ENCODE measurements around the gene ZNF93. TPM values are rescaled to one million over a fixed set of nuclear protein-coding genes. Genes with fewer than 3 reads are reported as not detected.
"Not testable (repeated sequence)": the region's sequence is repeated elsewhere in the genome, so short reads cannot be mapped to it uniquely, and the experiment has no call there.

Gene ZNF93
- total RNA-seq, 1 donor from 2014 or later = 4.2 TPM

DNA sequence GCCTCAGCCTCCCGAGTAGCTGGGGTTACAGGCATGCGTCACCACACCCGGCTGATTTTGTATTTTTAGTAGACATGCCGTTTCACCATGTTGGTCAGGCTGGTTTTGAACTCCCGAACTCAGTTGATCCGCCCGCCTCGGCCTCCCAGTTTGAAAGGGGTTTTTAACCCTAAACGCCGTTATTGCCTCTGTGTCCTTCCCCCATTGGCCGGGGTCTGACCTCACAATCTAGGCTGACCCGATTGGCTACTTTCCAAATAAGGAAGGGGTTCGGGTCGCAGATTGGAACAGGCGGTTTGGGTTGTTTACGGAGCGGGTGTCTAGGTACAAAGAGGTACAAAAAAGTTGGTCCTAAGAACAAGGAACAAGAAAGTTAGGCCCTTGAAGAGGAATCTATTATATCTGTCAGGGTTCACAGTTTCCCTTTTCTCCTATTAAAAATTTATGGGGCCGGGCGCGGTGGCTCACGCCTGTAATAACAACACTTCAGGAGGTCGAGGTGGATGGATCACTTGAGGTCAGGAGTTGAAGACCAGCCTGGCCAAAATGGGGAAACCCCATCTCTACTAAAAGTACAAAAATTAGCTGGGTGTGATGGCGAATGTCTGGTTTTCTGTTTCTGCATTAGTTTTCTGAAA lies 34.0 kb upstream of the ZNF93 start:
- H3K4me1 ChIP-seq = peaks cover 40% of the 10 kb centered on the region
- TF ChIP-seq POLR2A (IDR thresholded peaks at IDR 0.05) = no peak
- TF ChIP-seq, protein P1, sequence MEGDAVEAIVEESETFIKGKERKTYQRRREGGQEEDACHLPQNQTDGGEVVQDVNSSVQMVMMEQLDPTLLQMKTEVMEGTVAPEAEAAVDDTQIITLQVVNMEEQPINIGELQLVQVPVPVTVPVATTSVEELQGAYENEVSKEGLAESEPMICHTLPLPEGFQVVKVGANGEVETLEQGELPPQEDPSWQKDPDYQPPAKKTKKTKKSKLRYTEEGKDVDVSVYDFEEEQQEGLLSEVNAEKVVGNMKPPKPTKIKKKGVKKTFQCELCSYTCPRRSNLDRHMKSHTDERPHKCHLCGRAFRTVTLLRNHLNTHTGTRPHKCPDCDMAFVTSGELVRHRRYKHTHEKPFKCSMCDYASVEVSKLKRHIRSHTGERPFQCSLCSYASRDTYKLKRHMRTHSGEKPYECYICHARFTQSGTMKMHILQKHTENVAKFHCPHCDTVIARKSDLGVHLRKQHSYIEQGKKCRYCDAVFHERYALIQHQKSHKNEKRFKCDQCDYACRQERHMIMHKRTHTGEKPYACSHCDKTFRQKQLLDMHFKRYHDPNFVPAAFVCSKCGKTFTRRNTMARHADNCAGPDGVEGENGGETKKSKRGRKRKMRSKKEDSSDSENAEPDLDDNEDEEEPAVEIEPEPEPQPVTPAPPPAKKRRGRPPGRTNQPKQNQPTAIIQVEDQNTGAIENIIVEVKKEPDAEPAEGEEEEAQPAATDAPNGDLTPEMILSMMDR (IDR thresholded peaks at IDR 0.05) = no peak
- no peak for TF ChIP-seq POLR2AphosphoS5 (IDR thresholded peaks at IDR 0.05; ENCODE audit: insufficient read depth in 1 of 2, low read depth in 1 of 2)
- peak overlapping the region; percentile 81 to 95 for H3K4me3 ChIP-seq
- peak overlapping the region; percentile 95 for H3K27ac ChIP-seq
- H3K9me3 ChIP-seq = no peaks in the 10 kb centered on the region
- DNase-seq (ENCODE audit: extremely low spot score in 2 of 2) = no peak
- H3K36me3 ChIP-seq = no peaks in the 10 kb centered on the region
- intact Hi-C loops (cut with DNase I) = no loop called here
- H3K27me3 ChIP-seq = no peaks in the 10 kb centered on the region

DNA sequence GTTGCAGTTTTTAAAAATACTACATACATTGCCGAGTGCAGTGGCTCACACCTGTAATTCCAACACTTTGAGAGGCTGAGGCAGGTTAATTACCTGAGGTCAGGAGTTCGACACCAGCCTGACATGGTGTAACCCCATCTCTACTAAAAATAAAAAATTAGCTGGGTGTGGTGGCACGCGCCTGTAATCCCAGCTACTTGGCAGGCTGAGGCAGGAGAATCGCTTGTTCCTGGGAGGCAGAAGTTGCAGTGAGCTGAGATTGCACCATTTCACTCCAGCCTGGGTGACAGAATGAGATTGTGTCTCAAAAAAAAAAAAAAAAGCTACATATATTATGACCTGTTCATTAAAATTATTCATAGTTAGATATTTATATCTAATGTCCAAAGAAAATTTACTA lies 30.7 kb upstream of the ZNF93 start:
- intact Hi-C loops (cut with DNase I); H3K36me3 ChIP-seq; H3K9me3 ChIP-seq; H3K27ac ChIP-seq; DNase-seq (ENCODE audit: extremely low spot score in 2 of 2); H3K4me3 ChIP-seq; H3K27me3 ChIP-seq: not testable (repeated sequence)
- H3K4me1 ChIP-seq = peaks cover 42% of the 10 kb centered on the region

DNA sequence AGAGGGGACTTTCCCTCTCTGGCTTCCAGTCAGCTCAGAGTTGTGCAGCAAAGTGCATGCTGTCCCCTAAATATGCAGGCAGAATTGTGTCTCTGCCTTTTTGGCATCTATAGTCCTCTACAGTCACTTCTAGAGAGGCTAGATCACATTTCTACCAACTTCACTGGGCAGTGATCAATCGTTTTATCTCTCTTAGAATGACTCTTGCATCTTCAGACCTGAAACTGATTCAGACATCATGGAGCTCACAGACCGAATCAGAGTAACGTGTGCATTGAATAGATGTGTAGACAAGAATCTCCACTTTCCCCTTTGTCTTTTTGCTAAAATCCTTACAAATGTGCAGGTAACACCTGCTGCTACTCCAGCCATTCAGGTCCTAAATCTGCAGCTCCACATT lies 28.8 kb upstream of the ZNF93 start:
- intact Hi-C loops (cut with DNase I) = no loop called here
- Histone ChIP-seq H3K36me3 (no peaks in the 10 kb centered on the region), H3K27ac (no peak overlapping the region), H3K4me1 (peaks cover 38% of the 10 kb centered on the region), H3K9me3 (no peaks in the 10 kb centered on the region), H3K4me3 (no peak overlapping the region), H3K27me3 (no peaks in the 10 kb centered on the region)
- TF ChIP-seq, protein P1 (IDR thresholded peaks at IDR 0.05) = no peak
- TF ChIP-seq POLR2A (IDR thresholded peaks at IDR 0.05) (no peak), POLR2AphosphoS5 (IDR thresholded peaks at IDR 0.05; ENCODE audit: insufficient read depth in 1 of 2, low read depth in 1 of 2) (no peak)
- DNase-seq (ENCODE audit: extremely low spot score in 2 of 2) = no peak

DNA sequence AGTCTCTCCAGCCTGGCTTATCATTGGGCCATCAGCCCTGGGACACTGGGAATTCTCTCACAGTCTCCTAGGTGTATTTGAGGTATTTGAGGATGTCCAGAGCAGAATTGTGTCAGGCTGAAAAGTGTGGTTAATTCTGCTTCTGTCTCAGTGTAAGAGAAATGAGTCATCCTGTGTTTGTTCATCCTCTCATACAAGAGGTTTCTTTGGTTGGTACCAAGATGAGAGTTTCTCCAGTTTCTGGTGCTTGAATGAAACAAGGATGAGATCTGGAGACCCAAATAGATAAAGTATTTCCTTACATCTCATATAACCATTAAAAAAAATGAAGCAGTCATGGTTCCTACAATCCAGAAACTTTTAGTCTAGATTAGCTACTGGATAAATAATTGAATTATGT lies 27.4 kb upstream of the ZNF93 start:
- Histone ChIP-seq H3K27me3 (no peaks in the 10 kb centered on the region), H3K9me3 (no peaks in the 10 kb centered on the region), H3K4me1 (peaks cover 26% of the 10 kb centered on the region), H3K27ac (no peak overlapping the region), H3K4me3 (no peak overlapping the region), H3K36me3 (no peaks in the 10 kb centered on the region)
- no peak for DNase-seq (ENCODE audit: extremely low spot score in 2 of 2)
- intact Hi-C loops (cut with DNase I) = no loop called here
- TF ChIP-seq POLR2A (IDR thresholded peaks at IDR 0.05) (no peak), POLR2AphosphoS5 (IDR thresholded peaks at IDR 0.05; ENCODE audit: insufficient read depth in 1 of 2, low read depth in 1 of 2) (no peak)
- TF ChIP-seq, protein P1 (IDR thresholded peaks at IDR 0.05) = no peak

DNA sequence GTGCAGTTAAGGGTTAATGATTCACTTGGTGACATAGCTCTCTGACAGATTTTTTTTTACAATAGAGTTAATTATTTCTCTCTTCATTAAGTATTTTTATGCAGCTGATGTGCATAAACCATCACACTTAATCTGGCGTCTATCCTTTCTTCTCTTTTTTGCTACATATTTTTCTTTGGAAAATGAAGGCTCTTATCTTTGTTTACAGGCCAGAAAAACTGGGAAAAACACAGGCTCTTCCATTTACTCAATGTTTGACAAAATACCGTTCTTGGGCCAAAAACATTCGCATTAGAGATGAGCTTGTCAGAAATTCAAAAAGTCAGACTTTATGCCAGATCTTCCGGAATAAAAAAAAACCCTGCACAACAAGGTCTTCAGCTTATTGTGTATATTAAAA lies 23.0 kb upstream of the ZNF93 start:
- Histone ChIP-seq H3K9me3 (no peaks in the 10 kb centered on the region), H3K4me3 (no peak overlapping the region), H3K4me1 (no peaks in the 10 kb centered on the region), H3K27ac (no peak overlapping the region), H3K27me3 (no peaks in the 10 kb centered on the region), H3K36me3 (peaks cover 0 to 14% of the 10 kb centered on the region in 2 donors)
- intact Hi-C loops (cut with DNase I) = no loop called here
- DNase-seq (ENCODE audit: extremely low spot score in 2 of 2) = no peak
- TF ChIP-seq, protein P1 (IDR thresholded peaks at IDR 0.05) = no peak
- TF ChIP-seq POLR2AphosphoS5 (IDR thresholded peaks at IDR 0.05; ENCODE audit: insufficient read depth in 1 of 2, low read depth in 1 of 2) = no peak

Measured in vagina (tissue), 2 donors.